ENCODE results near the gene PLXNC1. TPM values are rescaled to one million over a fixed set of nuclear protein-coding genes. Genes with fewer than 3 reads are reported as not detected.

Gene PLXNC1
- total RNA-seq, 2 donors from 2014 or later, result 8.4 to 12.4 TPM

DNA sequence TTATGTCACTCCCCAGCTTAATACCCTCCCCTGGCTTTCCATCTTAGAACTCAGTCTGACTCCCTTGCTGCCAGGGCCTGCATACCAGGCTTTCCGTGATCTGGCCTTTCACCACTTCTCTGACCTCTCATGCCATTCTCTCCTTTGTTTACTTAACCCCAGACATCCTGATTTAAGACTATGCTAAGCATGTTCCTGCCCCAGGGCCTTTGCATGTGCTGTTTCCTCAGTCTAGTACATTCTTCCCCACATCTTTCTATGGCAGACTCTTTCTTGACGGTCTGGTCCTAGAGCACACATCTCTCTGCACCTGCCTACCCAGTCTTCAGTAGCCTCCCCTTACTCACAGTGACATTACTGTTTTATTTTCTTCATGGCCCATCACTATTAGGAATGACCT is 42.2 kb downstream of the PLXNC1 start:
- no peak for DNase-seq
- no peaks in the 10 kb centered on the region for H3K27me3 ChIP-seq
- H3K27ac ChIP-seq, result no peak overlapping the region
- no peaks in the 10 kb centered on the region for H3K36me3 ChIP-seq
- no peak overlapping the region for H3K4me3 ChIP-seq
- H3K4me1 ChIP-seq, result no peaks in the 10 kb centered on the region
- TF ChIP-seq, protein P1, sequence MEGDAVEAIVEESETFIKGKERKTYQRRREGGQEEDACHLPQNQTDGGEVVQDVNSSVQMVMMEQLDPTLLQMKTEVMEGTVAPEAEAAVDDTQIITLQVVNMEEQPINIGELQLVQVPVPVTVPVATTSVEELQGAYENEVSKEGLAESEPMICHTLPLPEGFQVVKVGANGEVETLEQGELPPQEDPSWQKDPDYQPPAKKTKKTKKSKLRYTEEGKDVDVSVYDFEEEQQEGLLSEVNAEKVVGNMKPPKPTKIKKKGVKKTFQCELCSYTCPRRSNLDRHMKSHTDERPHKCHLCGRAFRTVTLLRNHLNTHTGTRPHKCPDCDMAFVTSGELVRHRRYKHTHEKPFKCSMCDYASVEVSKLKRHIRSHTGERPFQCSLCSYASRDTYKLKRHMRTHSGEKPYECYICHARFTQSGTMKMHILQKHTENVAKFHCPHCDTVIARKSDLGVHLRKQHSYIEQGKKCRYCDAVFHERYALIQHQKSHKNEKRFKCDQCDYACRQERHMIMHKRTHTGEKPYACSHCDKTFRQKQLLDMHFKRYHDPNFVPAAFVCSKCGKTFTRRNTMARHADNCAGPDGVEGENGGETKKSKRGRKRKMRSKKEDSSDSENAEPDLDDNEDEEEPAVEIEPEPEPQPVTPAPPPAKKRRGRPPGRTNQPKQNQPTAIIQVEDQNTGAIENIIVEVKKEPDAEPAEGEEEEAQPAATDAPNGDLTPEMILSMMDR (IDR thresholded peaks at IDR 0.05), result no peak
- H3K9me3 ChIP-seq, result no peaks in the 10 kb centered on the region
- intact Hi-C loops (cut with DNase I), result no loop called here
- H3K9ac ChIP-seq (ENCODE audit: low read depth in 2 of 2, low read length in 2 of 2), result no peak overlapping the region

DNA sequence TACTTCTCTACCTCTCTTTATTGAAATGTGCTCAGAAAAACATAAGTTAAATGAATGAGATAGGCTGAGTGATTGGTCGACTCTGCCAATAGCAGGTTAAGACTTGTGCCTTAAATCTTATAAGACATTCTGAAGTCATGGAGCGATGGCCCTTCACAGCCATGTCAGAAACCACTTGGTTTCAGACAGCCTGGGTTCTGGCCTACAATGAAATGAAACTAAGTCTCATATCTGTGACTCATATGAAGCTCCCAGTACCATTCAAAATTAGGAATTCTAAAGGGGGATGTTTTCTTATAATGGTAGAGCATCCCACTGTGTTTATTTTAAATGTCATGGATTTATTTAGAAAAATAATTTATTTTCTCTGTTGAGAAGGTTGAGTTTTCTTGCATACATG is 42.6 kb downstream of the PLXNC1 start:
- H3K9me3 ChIP-seq, result no peaks in the 10 kb centered on the region
- no peak for DNase-seq
- H3K27me3 ChIP-seq, result no peaks in the 10 kb centered on the region
- intact Hi-C loops (cut with DNase I), result no loop called here
- no peak overlapping the region for H3K4me3 ChIP-seq
- no peak overlapping the region for H3K9ac ChIP-seq (ENCODE audit: low read depth in 2 of 2, low read length in 2 of 2)
- no peaks in the 10 kb centered on the region for H3K36me3 ChIP-seq
- H3K4me1 ChIP-seq, result no peaks in the 10 kb centered on the region
- TF ChIP-seq, protein P1 (IDR thresholded peaks at IDR 0.05), result no peak
- H3K27ac ChIP-seq, result no peak overlapping the region

DNA sequence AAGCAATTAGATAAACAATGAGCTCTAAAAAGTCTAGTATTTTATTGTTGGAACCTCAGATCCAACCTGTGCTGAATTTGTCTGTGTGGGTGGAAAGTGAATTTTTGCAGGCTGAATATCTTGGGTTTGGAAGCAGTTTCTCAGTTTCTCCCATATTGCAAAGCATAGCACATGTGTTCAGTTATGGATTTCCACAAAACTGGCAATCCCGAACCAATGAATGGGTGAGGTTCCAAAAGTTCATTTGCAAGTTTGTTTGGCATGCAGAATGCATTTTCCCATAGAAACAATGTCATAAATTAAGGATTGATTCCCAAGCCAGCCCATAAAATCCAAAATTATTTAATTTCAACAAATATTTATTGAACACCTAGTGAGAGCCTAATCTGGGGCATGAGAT is 43.4 kb downstream of the PLXNC1 start:
- H3K9ac ChIP-seq (ENCODE audit: low read depth in 2 of 2, low read length in 2 of 2), result no peak overlapping the region
- H3K9me3 ChIP-seq, result no peaks in the 10 kb centered on the region
- no peak overlapping the region for H3K27ac ChIP-seq
- no peaks in the 10 kb centered on the region for H3K36me3 ChIP-seq
- H3K4me3 ChIP-seq, result no peak overlapping the region
- TF ChIP-seq, protein P1 (IDR thresholded peaks at IDR 0.05), result no peak
- intact Hi-C loops (cut with DNase I), result no loop called here
- no peaks in the 10 kb centered on the region for H3K4me1 ChIP-seq
- H3K27me3 ChIP-seq, result no peaks in the 10 kb centered on the region
- DNase-seq, result no peak

DNA sequence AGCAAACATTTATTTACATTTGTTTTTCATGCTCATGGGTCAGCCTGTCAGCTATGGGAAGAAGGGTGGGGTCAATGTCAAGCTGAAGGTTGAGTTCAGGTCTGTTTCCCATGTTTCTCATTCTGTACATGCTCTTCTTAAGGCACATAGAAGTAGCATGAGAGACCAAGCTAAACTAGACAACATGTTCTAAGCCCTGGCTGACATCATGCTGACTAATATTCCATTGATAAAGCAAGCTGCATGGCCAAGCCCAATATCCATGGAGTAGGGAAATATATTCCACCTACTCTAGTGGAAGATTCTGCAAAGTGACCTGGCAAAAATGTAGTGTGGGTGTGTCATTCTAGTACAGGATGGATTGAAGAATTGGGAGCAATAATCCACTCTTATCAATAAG is 44.1 kb downstream of the PLXNC1 start:
- DNase-seq, result no peak
- Histone ChIP-seq H3K4me1 (no peaks in the 10 kb centered on the region), H3K9ac (ENCODE audit: low read depth in 2 of 2, low read length in 2 of 2) (no peak overlapping the region), H3K9me3 (no peaks in the 10 kb centered on the region), H3K27ac (no peak overlapping the region), H3K4me3 (no peak overlapping the region), H3K36me3 (no peaks in the 10 kb centered on the region), H3K27me3 (no peaks in the 10 kb centered on the region)
- TF ChIP-seq, protein P1 (IDR thresholded peaks at IDR 0.05), result no peak
- intact Hi-C loops (cut with DNase I), result no loop called here

DNA sequence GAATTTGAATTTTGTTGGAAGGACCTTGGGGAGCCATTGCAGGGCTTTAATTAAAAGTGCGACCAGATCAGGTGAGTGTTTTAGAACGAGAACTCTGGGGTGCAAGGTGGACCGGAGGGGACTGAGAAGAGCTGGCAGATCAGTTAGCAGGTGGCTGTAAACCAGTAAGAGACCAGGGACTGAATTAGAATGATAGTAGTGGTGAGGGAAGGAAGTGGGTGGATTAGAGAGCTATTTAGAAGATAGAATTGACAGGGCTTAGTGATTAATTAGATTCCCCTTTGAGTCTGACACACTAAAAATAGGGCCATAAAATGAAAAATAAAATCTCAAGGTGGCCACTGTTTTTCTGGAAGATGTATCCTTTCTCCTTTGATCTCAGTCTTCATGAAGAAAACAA is 44.8 kb downstream of the PLXNC1 start:
- Histone ChIP-seq H3K9me3 (no peaks in the 10 kb centered on the region), H3K4me1 (no peaks in the 10 kb centered on the region), H3K4me3 (no peak overlapping the region), H3K36me3 (no peaks in the 10 kb centered on the region), H3K9ac (ENCODE audit: low read depth in 2 of 2, low read length in 2 of 2) (no peak overlapping the region), H3K27me3 (no peaks in the 10 kb centered on the region), H3K27ac (no peak overlapping the region)
- no peak for DNase-seq
- TF ChIP-seq, protein P1 (IDR thresholded peaks at IDR 0.05), result no peak
- intact Hi-C loops (cut with DNase I), result no loop called here

DNA sequence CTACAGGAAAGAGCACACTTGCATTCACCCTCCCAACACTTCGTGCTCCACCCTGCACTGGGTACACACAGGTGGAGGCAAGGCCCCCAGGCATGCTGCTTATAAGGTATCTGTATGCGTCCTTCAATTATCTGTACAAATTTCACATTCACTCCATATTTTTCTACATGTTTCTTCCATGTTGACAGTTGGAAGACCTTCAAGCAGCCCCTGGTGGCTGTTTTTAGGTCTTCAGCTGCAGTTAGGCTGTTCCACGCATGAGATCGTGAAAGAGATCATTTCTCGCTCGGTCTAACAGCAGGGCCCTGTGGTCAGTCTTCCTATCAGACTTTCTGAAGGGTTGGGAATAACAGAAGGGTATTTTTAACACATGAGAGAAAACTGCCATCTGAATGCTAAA is 47.1 kb downstream of the PLXNC1 start:
- Histone ChIP-seq H3K4me1 (no peaks in the 10 kb centered on the region), H3K36me3 (no peaks in the 10 kb centered on the region), H3K4me3 (no peak overlapping the region), H3K27me3 (no peaks in the 10 kb centered on the region), H3K9ac (ENCODE audit: low read depth in 2 of 2, low read length in 2 of 2) (no peak overlapping the region), H3K9me3 (no peaks in the 10 kb centered on the region), H3K27ac (no peak overlapping the region)
- intact Hi-C loops (cut with DNase I), result no loop called here
- DNase-seq, result no peak
- TF ChIP-seq, protein P1 (IDR thresholded peaks at IDR 0.05), result no peak

All from colonic mucosa (tissue), 4 donors.